IPS DF 4.7 (cell line): Measurements from ENCODE around the gene ZNF157.
"Not testable (repeated sequence)": the region's sequence is repeated elsewhere in the genome, so short reads cannot be mapped to it uniquely, and the experiment has no call there.

ENCODE experiments used
- DNase-seq: peaks from one replicate; pipeline ENCODE4 v3.0.0-alpha.2; 2013; ENCODE audit warnings: low spot score; ENCODE audit errors: extremely low read depth

Gene ZNF157

GRCh38 chrX:47370278-47370677 lies at the start of gene ZNF157:
TSS of gene ZNF157 (plus strand) at chrX:47370578. CDS start at chrX:47370669, 91 bp downstream.
- no peak for DNase-seq

- DNase-seq, result no peak
Measured at GRCh38 chrX:47321386-47321785, 49.0 kb upstream of the ZNF157 start.

- DNase-seq, result no peak
Measured at GRCh38 chrX:47321823-47322371, 48.5 kb upstream of the ZNF157 start.

DNA sequence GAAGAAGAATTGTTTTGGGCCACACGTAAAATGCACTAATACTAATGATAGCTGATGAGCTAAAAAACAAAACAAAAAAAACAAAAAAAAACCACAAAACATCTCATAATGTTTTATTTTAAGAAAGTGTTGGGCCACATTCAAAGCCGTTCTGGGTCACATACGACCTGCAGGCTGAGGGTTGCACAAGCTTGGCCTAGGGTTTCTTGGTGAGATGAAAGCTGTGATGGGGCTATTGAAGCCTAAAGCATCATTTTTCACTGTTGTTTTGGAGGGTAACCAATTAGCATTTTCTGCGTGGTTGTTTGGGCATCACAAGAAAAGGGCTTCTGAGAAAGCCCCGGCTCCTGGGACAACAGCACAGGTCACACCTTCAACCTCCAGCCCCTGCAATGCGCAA lies 42.5 kb upstream of the ZNF157 start:
- no peak for DNase-seq

DNA sequence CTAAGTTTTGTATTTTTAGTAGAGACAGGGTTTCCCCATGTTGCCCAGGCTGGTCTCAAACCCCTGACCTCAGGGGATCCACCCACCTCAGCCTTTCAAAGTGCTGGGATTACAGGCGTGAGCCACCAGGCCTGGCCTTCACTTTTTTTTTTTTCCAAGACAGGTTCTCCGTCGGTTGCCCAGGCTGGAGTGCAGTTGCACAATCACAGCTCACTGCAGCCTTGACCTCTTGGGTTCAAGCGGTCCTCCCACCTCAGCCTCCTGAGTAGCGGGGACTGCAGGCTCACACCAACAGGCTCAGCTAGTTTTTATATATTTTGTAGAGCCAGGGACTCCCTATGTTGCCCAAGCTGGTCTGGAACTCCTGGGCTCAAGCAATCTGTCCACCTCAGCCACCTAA lies 37.6 kb upstream of the ZNF157 start:
- DNase-seq, result not testable (repeated sequence)

GRCh38 chrX:47351706-47352105 lies 18.7 kb upstream of the ZNF157 start:
- DNase-seq, result no peak

- DNase-seq, result no peak
Measured at GRCh38 chrX:47358387-47359065, 11.9 kb upstream of the ZNF157 start.

GRCh38 chrX:47360423-47361179 lies 9.8 kb upstream of the ZNF157 start:
- no peak for DNase-seq

DNA sequence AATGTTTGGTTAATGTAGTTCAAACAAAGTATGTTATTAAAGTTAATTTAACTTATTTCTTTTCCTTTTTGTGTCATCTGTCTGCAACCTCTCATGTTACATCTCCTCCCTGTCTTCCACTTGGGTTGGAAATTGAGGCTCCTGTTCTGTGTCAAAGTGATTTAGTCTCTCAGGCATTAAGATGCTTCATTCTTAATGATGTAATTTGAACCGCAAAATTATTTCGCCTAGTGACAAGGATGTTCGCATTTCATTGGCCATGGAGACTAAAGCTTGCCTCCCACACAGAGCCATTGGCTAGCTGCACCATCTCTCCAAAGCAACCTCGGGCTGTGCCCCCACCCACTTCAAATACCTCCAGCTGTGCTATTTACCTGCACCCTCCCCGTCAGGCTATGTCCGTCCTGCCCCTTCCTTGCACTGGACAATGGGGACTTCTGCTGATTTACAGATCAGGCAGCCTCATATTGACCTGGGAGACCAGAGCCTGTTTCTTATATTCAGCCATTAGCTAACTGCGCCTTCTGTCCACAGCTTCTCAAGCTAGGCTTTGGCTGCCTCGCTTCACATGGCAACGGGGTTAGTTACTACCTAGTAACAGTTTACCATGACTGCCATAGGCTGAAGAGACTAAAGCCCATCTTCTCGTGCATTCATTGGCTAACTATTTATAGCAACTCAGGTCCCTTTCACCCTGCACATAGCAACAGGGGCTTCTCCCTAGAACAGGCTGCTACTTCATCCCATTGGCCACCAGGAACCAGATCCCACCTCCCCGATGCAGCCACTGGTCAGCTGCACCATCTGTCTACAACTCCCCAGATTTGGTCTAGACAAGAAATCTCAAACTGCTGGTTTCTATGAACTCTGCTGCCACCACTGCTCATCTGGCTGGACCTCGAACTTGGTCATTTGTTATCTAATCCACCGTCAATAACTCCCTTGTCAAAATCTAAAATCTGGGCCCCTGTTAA lies 8.6 kb upstream of the ZNF157 start:
- peak; percentile 74 for DNase-seq

DNA sequence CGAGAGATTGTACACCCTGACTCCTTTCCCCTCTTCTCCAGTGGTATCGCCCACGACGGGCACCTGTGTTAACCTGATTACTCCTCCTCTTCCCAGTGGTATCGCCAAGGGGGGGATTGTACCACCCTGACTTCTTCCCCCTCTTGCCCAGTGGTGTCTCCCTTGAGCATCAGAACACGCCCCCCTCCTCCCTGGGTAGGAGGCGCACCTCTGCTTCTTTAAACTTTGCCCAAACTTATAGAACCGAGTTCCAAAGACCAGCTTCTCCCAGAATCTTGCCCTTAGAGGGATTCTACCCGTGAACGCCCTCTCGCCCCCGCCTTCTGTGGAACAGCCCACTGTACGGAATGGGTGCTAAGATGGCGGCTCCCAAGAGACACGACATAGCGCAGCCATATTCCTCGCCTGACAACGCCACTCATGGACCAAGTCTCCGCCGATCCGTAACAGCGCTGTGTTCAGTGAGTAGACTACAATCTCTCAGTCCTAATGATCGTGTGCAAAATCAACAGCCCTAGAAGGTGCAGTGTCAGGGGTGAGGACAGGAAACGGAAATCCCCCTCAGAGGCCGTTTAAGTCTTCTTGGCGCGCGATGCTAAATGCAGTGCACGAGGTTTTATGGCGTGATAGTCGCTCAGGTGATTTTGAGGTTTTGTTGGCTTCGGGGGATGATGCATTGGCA lies 4.2 kb upstream of the ZNF157 start:
- DNase-seq, result peak; percentile 46

DNA sequence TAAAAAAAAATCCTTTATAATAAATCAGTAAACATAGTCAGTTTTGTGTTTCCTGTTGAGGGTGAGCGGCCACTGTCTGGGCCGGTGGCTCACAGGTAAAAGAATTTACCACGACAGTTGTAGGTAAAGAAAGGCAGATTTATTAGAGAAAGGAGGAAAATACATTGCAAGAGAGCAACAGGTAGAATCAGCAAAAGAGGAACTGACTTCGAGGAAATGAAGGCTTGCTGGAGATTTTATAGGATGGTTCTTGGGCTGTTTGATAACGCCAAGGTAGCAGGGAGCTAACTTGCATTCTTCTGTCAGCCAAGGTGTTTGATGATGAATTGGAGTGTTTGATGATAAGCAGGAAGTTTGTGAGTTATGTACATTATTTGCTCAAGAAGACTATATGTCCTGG lies 2.8 kb downstream of the ZNF157 start:
- DNase-seq, result no peak

DNA sequence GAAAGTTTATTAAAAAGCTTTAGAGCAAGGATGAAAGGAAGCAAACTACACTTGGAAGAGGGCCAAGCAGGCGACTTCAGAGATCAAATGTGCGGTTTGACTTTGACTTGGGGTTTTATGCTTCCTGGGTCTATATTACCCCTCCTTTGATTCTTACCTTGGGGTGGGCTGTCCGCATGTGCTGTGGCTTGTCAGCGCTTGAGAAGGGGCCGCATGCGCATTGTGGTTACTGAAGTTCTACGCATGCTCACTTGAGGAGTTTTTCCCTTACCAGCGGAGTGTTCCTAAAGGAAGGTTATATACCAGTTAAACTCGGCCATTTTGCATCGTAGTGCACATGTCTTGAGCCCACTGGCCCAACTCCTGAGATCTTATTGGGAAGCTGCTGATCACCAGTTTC lies 9.9 kb downstream of the ZNF157 start:
- DNase-seq, result no peak

- DNase-seq, result not testable (repeated sequence)
Measured at GRCh38 chrX:47380837-47381236, 10.5 kb downstream of the ZNF157 start.

GRCh38 chrX:47384502-47384901 lies 14.1 kb downstream of the ZNF157 start:
- no peak for DNase-seq

- no peak for DNase-seq
Measured at GRCh38 chrX:47390780-47391179, 20.4 kb downstream of the ZNF157 start.

GRCh38 chrX:47413179-47413594 lies 42.8 kb downstream of the ZNF157 start:
- DNase-seq, result no peak

GRCh38 chrX:47420265-47420664 lies 49.9 kb downstream of the ZNF157 start:
- DNase-seq, result no peak

DNA sequence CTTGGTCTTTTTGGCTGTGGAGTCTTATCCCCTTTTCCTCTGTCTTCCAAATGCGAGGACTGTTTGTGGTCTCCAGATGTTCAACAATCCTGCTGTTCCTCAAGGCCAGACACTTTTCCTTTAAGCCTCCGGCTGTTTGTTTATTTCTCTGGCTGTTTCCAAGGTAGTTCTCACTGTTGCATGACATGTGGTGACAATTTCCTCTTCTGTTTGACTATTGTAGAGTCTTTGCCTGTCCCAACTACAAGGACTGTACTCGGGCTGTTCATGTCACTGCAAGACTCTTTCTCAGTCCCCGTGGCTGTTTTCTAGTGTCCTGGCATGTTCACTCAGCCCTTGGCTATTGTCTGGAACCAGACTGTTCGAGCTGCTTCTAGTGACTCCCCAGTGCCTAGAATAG lies 50.6 kb downstream of the ZNF157 start:
- no peak for DNase-seq

DNA sequence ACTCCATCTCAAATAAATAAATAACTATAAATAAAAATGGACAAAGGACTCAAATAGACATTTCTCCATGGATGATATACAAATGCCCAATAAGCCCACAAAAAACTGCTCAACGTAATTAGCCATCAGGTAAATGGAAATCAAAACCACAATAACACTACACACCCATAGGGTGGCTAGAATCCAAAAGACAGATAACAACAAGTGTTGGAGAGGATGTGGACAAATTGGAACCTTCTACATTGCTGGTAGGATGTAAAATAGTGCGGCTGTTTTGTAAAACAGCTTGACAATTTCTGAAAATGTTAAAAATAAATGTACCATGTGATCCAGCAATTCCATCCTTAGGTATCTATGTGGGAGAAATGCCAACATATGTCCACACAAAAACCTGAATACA lies 52.1 kb downstream of the ZNF157 start:
- DNase-seq, result no peak

GRCh38 chrX:47430925-47431324 lies 60.5 kb downstream of the ZNF157 start:
- no peak for DNase-seq

DNA sequence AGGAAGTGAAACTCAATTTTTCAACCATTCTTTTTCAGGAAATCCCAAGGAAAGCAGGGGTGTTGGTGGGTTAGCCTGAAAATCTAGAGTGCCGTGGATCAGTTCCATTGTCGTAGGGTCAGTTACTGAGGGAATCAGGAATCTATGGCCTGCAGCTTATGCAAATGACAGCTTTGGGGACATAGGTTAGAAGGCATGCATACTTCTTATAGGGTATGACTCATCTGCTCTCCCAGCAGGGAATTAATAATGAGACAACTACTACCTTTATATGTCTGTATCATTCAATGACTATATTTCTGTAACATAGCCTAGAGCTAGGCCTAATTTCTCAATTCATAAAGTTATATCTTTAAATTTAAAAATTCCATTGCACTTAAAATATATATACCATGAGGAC lies 76.1 kb downstream of the ZNF157 start:
- DNase-seq, result no peak
